GM12892 (cell line): ENCODE results near the gene UBE2C.

Source experiments
- POLR2A ChIP-seq: IDR thresholded peaks from 2 replicates; pipeline ENCODE4 v1.6.1; 2011; ENCODE audit warnings: low read depth, low read length, control low read depth
- TAF1 ChIP-seq: IDR thresholded peaks from 2 replicates; pipeline ENCODE4 v1.6.1; 2011; ENCODE audit warnings: low read depth, mild to moderate bottlenecking, control low read depth, low read length, borderline replicate concordance

DNA sequence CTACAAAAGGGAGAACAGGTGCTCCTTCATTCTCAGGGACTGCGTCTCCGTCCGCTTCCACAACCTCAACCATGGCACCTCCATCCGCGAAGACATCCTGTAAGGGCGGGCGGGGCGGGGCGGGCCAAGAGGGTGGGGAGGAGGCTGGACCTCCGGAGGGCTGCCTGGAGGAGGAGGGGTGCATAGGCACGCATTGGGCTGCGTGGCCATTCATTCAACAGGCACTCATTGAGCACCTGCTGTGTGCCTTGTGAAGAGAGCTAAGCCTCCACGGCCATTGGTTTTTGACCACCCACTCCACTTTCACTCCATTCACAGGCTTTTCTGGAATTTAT lies 45.4 kb downstream of the UBE2C start:
- TF ChIP-seq POLR2A: no peak
- TF ChIP-seq TAF1: no peak
